Lung (tissue), 12 donors: ENCODE measurements around the gene TNFRSF19. TPM values are rescaled to one million over a fixed set of nuclear protein-coding genes. Genes with fewer than 3 reads are reported as not detected.

ENCODE experiments used
- ATAC-seq: fragments of 200-7000 bp; cut with Tn5 transposase; one replicate; pipeline ENCODE4 v1.9.1; 2020; ENCODE audit warnings: moderate number of reproducible peaks; ENCODE audit not compliant: insufficient read depth, low FRiP score
- DNase-seq, 3 donors: peaks; one replicate each; pipeline ENCODE4 v3.0.0-alpha.2; 2013 to 2017
- H3K27ac ChIP-seq, 2 donors: one replicate each; pipeline ENCODE4 v1.5.1; 2013; ENCODE audit warnings: mild to moderate bottlenecking in 2 of 2, moderate library complexity in 2 of 2, control low read depth in 1 of 2, inconsistent platforms in 1 of 2, low read depth in 1 of 2, low read length in 1 of 2
- H3K27me3 ChIP-seq, 3 donors: one replicate each; pipeline ENCODE4 v1.5.1; 2013; ENCODE audit warnings: low read length in 2 of 3; ENCODE audit not compliant: control insufficient read depth in 3 of 3, insufficient read depth in 3 of 3
- H3K36me3 ChIP-seq, 4 donors: one replicate each; pipeline ENCODE4 v1.5.1; 2013; ENCODE audit warnings: low read length in 4 of 4, mild to moderate bottlenecking in 1 of 4, moderate library complexity in 1 of 4; ENCODE audit not compliant: control insufficient read depth in 4 of 4, insufficient read depth in 4 of 4
- H3K4me1 ChIP-seq, 5 donors: one replicate each; pipeline ENCODE4 v1.5.1; 2013; ENCODE audit warnings: low read length in 5 of 5, mild to moderate bottlenecking in 2 of 5, moderate library complexity in 1 of 5; ENCODE audit not compliant: control insufficient read depth in 5 of 5, insufficient read depth in 5 of 5
- H3K4me3 ChIP-seq: one replicate; pipeline ENCODE4 v1.5.1; 2013; ENCODE audit warnings: mild to moderate bottlenecking, control low read depth, moderate library complexity
- H3K9ac ChIP-seq, 2 donors: one replicate each; pipeline ENCODE4 v1.5.1; 2013; ENCODE audit warnings: low read length in 2 of 2, control low read depth in 1 of 2; ENCODE audit not compliant: insufficient read depth in 1 of 2
- H3K9me3 ChIP-seq, 4 donors: one replicate each; pipeline ENCODE4 v1.5.1; 2013; ENCODE audit warnings: low read length in 3 of 4, mild to moderate bottlenecking in 1 of 4, moderate library complexity in 1 of 4; ENCODE audit not compliant: control insufficient read depth in 4 of 4, insufficient read depth in 3 of 4
- WGBS, 2 donors: extraction: QIAGEN DNeasy Blood & Tissue Kit; methylation state at CpG; one replicate each; pipeline ENCODE4 v1.1.7; 2013; 5-methylcytosine and 5-hydroxymethylcytosine counted together
- polyA plus RNA-seq, 2 donors: library from polyadenylated mRNA; stranded (reverse); fragments of 200-250 nt; gene quantifications; one replicate each; pipeline ENCODE4 v1.2.1, GENCODE V29; 2013
- total RNA-seq, 2 donors: library from RNA; depleted of rRNA in 1 of 2; stranded (reverse); fragments of >200 nt in 1 of 2; gene quantifications; one replicate each; pipeline ENCODE4 v1.2.1, GENCODE V29; 2014 to 2021
- TF ChIP-seq, protein P1 (sequence below): IDR thresholded peaks from 2 replicates; pipeline ENCODE4 v1.5.1; 2012; ENCODE audit warnings: mild to moderate bottlenecking; ENCODE audit errors: control extremely low read depth, extremely low read depth
- donor health status: control.
- donor health status: control.
- donor health status: Bipolar disorder and iron deficiency.
- donor health status: healthy.
- donor health status: DM: yes; HTN: yes; CAD: no.

The TNFRSF19 gene
- total and polyA plus RNA-seq, 4 donors = 9.5 to 68.0 (median 34.7) TPM

DNA sequence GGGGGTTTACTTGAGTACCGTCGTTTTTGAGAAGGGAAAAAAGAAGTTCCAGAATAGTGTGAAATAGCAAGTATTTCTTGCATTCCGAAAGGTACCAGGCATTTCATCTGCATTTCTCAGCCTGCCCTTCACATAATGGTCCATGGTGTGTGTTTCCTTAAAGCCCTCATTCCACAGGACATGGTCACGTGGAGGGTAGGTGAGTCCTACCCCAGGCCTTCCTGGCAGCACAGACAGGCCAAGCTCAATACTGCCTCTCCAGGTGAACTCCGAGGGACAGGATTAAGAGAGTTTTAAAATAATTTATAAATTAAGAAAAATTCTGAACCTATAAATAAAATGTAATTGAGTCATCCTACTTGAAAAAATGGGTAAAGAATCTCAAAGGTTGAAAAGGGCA, 64.7 kb downstream of the TNFRSF19 start:
- TF ChIP-seq, protein P1, sequence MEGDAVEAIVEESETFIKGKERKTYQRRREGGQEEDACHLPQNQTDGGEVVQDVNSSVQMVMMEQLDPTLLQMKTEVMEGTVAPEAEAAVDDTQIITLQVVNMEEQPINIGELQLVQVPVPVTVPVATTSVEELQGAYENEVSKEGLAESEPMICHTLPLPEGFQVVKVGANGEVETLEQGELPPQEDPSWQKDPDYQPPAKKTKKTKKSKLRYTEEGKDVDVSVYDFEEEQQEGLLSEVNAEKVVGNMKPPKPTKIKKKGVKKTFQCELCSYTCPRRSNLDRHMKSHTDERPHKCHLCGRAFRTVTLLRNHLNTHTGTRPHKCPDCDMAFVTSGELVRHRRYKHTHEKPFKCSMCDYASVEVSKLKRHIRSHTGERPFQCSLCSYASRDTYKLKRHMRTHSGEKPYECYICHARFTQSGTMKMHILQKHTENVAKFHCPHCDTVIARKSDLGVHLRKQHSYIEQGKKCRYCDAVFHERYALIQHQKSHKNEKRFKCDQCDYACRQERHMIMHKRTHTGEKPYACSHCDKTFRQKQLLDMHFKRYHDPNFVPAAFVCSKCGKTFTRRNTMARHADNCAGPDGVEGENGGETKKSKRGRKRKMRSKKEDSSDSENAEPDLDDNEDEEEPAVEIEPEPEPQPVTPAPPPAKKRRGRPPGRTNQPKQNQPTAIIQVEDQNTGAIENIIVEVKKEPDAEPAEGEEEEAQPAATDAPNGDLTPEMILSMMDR = no peak
- 82 to 95% methylated on average over 5 of the region's 5 CpGs for WGBS, 2 donors
- no peak for DNase-seq

DNA sequence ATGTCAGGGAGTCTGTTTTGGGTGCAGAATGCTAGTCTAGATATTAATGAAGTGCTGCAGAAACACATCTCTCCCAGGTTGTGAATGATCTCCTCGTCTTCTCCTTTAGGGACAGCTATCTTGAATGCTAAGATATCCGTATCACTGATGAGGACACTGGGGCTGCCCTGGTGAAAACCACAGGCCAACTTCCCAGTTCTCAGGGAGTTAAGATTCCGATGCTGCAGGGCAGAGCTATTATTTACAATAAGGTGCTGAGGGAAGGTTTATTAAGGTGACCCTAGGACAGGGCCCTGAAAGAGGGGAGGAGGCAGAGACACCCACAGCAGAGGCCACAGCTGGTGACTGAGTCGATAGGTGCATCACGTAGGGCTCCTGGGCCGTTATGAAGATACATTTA, 66.1 kb downstream of the TNFRSF19 start:
- Histone ChIP-seq H3K27me3 (no peaks in the 10 kb centered on the region), H3K4me3 (no peak overlapping the region), H3K9me3 (no peaks in the 10 kb centered on the region), H3K4me1 (peaks cover 2 to 47% (median 11%) of the 10 kb centered on the region in 5 donors), H3K36me3 (peaks cover 0 to 4% (median under 1%) of the 10 kb centered on the region in 4 donors), H3K9ac (no peak overlapping the region), H3K27ac (no peak overlapping the region)
- TF ChIP-seq, protein P1 = no peak
- ATAC-seq (no peak), DNase-seq (no peak)
- WGBS, 2 donors = 45 to 75% methylated on average over 6 of the region's 6 CpGs

More for the DNA sequence above, 64.7 kb downstream of the TNFRSF19 start:
- Histone ChIP-seq H3K27me3 (no peaks in the 10 kb centered on the region), H3K4me1 (peaks cover 2 to 50% (median 10%) of the 10 kb centered on the region in 5 donors), H3K9ac (no peak overlapping the region), H3K27ac (no peak overlapping the region), H3K9me3 (no peaks in the 10 kb centered on the region), H3K4me3 (no peak overlapping the region), H3K36me3 (peaks cover 0 to 4% (median 2%) of the 10 kb centered on the region in 4 donors)
- no peak for ATAC-seq

DNA sequence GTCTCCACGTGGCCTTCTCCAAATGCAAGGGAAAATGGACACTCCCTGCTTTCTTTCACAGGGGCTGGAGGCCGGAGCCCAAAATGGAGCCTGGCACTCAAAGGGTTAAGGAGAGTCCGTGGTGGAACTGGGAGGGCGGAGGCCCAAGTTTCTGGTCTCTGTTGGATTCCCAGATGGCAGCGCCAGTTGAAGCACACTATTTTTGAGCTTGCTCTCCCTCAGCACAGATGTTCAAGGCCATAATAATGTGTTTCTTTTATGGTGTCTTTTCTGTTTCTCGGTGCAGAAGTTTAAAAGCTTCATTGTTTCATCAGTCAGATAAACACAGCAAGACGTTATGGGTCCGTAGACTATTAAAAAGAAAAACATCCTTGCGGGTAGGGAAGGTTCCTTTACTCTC, 67.6 kb downstream of the TNFRSF19 start:
- DNase-seq (no peak), ATAC-seq (no peak)
- Histone ChIP-seq H3K36me3 (no peaks in the 10 kb centered on the region), H3K27ac (no peak overlapping the region), H3K27me3 (no peaks in the 10 kb centered on the region), H3K9me3 (no peaks in the 10 kb centered on the region), H3K9ac (no peak overlapping the region), H3K4me1 (peaks cover 2 to 46% (median 12%) of the 10 kb centered on the region in 5 donors), H3K4me3 (no peak overlapping the region)
- TF ChIP-seq, protein P1 = no peak
- WGBS, 2 donors = 68 to 72% methylated on average over 9 of the region's 9 CpGs

- no peak overlapping the region for H3K4me3 ChIP-seq
- TF ChIP-seq, protein P1 = no peak
These were observed 69.5 kb downstream of the TNFRSF19 start for GRCh38 chr13:23639674-23640073.

More at GRCh38 chr13:23639674-23640073, 69.5 kb downstream of the TNFRSF19 start:
- no peak for DNase-seq
- Histone ChIP-seq H3K9me3 (no peaks in the 10 kb centered on the region), H3K27ac (no peak overlapping the region), H3K9ac (no peak overlapping the region), H3K27me3 (no peaks in the 10 kb centered on the region), H3K36me3 (peaks cover 0 to 4% (median 0%) of the 10 kb centered on the region in 4 donors), H3K4me1 (peaks cover 2 to 58% (median 20%) of the 10 kb centered on the region in 5 donors)
- no peak for ATAC-seq
- 96 to 98% methylated on average over 6 of the region's 6 CpGs for WGBS, 2 donors
